NCI-H1694 treated with DMSO at 0.1 percent for 48 hours (cell line): Measurements from ENCODE around the gene MMS19.
"Not testable (repeated sequence)": the region's sequence is repeated elsewhere in the genome, so short reads cannot be mapped to it uniquely, and the experiment has no call there.

Source experiments
- DNase-seq: peaks from one replicate; lab custom pipeline; 2025; lab: John Stamatoyannopoulos, UW

The MMS19 gene

DNA sequence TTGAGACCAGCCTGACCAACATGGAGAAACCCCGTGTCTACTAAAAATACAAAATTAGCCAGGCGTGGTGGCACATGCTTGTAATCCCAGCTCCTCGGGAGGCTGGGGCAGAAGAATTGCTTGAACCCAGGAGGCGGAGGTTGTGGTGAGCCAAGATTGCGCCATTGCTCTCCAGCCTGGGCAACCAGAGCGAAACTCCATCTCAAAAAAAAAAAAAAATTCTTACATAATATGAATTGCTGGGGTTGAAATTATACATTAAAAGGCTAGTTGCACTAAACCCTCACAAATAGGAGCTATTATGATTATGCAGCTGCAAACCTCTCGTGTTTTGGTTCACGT, 74.5 kb downstream of the MMS19 start:
- not testable (repeated sequence) for DNase-seq

DNA sequence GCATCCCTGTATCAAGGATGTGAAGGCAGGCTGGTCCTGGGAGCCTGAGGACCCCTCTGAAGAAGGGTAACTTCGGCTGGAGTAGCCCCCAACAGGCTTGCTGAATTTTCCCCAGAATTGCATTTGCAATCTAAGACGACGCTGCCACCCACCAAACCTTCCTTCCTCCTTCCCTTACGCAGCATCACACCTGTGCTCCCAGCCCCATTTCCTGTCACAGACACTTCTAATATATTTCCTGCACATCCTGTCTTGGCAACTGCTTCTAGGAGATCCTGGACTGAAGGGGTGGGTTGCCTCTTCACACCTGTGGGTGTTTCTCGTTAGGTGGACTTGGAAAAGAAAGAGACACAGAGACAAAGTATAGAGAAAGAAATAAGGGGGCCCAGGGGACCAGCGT, 81.7 kb downstream of the MMS19 start:
- no peak for DNase-seq

DNA sequence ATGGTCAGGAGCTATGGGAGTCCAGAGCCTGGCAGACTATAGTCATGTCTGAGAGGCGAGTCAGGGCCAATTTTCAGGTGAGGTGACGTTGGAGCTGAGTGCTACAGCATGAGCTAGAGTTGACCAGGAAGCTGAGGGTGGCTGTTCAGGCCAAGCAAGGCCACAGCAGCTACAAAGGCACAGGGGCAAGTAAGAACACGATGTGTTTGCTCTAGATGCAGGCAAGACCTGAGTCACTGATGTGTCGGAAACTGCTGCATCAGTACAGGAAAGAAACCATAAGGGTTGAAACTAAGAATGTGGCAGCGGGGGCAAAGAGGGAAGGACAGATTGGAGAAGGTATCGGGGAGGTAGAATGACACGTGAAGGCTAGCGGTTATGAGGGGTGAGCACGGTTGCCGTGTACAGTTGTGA, 85.3 kb downstream of the MMS19 start:
- no peak for DNase-seq

DNA sequence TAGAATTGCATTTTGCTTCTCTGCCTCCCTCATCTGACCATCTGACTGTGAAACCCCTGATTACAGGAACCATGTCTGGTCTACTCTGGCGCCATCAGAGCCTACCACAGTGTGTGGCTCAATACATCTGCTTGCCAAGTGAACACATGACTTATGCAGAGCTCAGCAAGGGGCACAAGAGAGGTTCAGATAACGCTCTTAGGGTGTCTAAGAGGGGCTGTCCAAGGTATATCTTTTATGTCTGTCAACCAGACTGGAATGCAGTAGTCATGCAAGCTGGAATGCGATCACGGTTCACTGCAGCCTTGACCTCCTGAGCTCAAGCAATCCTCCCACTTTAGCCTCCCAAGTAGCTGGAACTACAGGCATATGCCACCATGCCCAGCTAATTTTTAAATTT, 86.8 kb downstream of the MMS19 start:
- DNase-seq: no peak

DNA sequence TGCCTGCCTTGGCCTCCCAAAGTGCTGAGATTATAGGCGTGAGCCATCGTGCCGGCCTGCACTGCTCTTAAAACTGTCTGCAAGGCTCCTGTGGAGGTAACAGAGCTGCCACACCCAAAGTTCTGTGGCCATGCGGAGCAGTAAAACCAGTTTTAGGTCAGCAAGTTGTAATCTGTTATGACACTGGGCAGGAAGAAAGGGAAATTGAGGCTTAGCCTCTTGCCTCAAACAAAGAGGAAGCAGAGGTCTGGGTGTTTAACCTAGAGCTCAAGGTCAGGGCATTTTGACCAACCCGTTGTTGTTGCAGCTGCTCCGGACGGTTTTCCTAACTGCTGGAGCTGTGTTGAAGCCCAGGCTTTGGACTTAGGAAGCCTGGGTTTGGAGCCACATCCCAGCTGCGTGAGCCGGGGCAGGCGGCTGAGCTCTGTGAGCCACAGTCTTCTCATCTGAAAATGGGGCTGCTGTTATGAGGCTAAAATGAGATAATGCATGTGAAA, 89.7 kb downstream of the MMS19 start:
- DNase-seq: no peak
